Neural cell (in vitro differentiated cells): ENCODE results near the gene TRABD2B. TPM values are rescaled to one million over a fixed set of nuclear protein-coding genes. Genes with fewer than 3 reads are reported as not detected.

Experiments used
- H2AFZ ChIP-seq: fragments of 200-600, 300-800 bp; sonication (generic), shearing (Covaris generic); 2 replicates; pipeline ENCODE4 v1.6.0; 2014; ENCODE audit warnings: low read depth, mild to moderate bottlenecking, antibody characterized with exemption, low read length, moderate library complexity
- H3F3A ChIP-seq: fragments of 200-600 bp; shearing (Covaris generic); 2 replicates; pipeline ENCODE4 v1.6.1; 2016; ENCODE audit warnings: mild to moderate bottlenecking, moderate library complexity, mixed read lengths, antibody characterized with exemption, low read length; ENCODE audit not compliant: insufficient read depth, poor library complexity, severe bottlenecking
- H3K27ac ChIP-seq: fragments of 200-600, 300-800 bp; sonication (generic), shearing (Covaris generic); 2 replicates; pipeline ENCODE4 v1.5.1; 2014; ENCODE audit warnings: mild to moderate bottlenecking, low read length, moderate library complexity
- H3K27me3 ChIP-seq: fragments of 300-800, 200-600 bp; sonication (generic), shearing (Covaris generic); 2 replicates; pipeline ENCODE4 v1.6.0; 2014; ENCODE audit warnings: mild to moderate bottlenecking, low read depth, low read length, moderate library complexity; ENCODE audit not compliant: insufficient read depth
- H3K36me3 ChIP-seq: fragments of 300-800, 200-600 bp; sonication (generic), shearing (Covaris generic); 2 replicates; pipeline ENCODE4 v1.5.1; 2014; ENCODE audit warnings: mild to moderate bottlenecking, antibody characterized with exemption, low read length, moderate library complexity; ENCODE audit not compliant: insufficient read depth
- H3K4me2 ChIP-seq: fragments of 300-800, 200-600 bp; sonication (generic), shearing (Covaris generic); 2 replicates; pipeline ENCODE4 v1.6.0; 2014; ENCODE audit warnings: mild to moderate bottlenecking, low read length
- H3K4me3 ChIP-seq: fragments of 300-800, 200-600 bp; sonication (generic), shearing (Covaris generic); 2 replicates; pipeline ENCODE4 v1.5.1; 2014; ENCODE audit warnings: mild to moderate bottlenecking, low read length, moderate library complexity
- H3K79me2 ChIP-seq: fragments of 200-600 bp; shearing (Covaris generic); replicated peaks from 2 replicates; pipeline ENCODE4 v1.6.0; 2014; ENCODE audit warnings: mild to moderate bottlenecking, low read length, moderate library complexity; ENCODE audit not compliant: insufficient read depth
- H3K9ac ChIP-seq: fragments of 300-800, 200-600 bp; sonication (generic), shearing (Covaris generic); 2 replicates; pipeline ENCODE4 v1.6.1; 2016; ENCODE audit warnings: mild to moderate bottlenecking, low read length, mixed read lengths
- H3K9me2 ChIP-seq: fragments of 200-600 bp; shearing (Covaris generic); 2 replicates; pipeline ENCODE4 v1.6.1; 2016; ENCODE audit warnings: mild to moderate bottlenecking, low read length, mixed read lengths; ENCODE audit not compliant: insufficient read depth
- H3K9me3 ChIP-seq: fragments of 200-600, 300-800 bp; sonication (generic), shearing (Covaris generic); 2 replicates; pipeline ENCODE4 v1.6.1; 2016; ENCODE audit warnings: mild to moderate bottlenecking, mixed run types, low read length, moderate library complexity, mixed read lengths
- H4K20me1 ChIP-seq: fragments of 200-600 bp; shearing (Covaris generic); 2 replicates; pipeline ENCODE4 v1.6.1; 2016; ENCODE audit warnings: mild to moderate bottlenecking, mixed run types; ENCODE audit not compliant: insufficient read depth
- EP300 ChIP-seq: fragments of 450-650 bp; conservative IDR thresholded peaks from 2 replicates; pipeline ENCODE4 v1.6.1; 2014; ENCODE audit warnings: antibody characterized with exemption, mild to moderate bottlenecking, moderate library complexity; ENCODE audit not compliant: poor library complexity, severe bottlenecking
- EZH2 ChIP-seq: fragments of 200-600, 300-800 bp; shearing (Covaris generic), sonication (generic); IDR thresholded peaks from 2 replicates; pipeline ENCODE4 v1.6.1; 2014; ENCODE audit warnings: antibody characterized with exemption, low read length, borderline replicate concordance, mild to moderate bottlenecking; ENCODE audit not compliant: insufficient read depth, poor library complexity, severe bottlenecking
- MXI1 ChIP-seq: fragments of 450-650 bp; conservative IDR thresholded peaks from 2 replicates; pipeline ENCODE4 v1.6.1; 2014; ENCODE audit warnings: antibody characterized with exemption, mild to moderate bottlenecking; ENCODE audit not compliant: poor library complexity, severe bottlenecking
- POLR2AphosphoS5 ChIP-seq: IDR thresholded peaks from 2 replicates; pipeline ENCODE4 v1.6.1; 2012
- RAD21 ChIP-seq: fragments of 450-650 bp; conservative IDR thresholded peaks from 2 replicates; pipeline ENCODE4 v1.6.1; 2014; ENCODE audit warnings: antibody characterized with exemption, mild to moderate bottlenecking, moderate library complexity
- SMC3 ChIP-seq: fragments of 450-650 bp; conservative IDR thresholded peaks from 2 replicates; pipeline ENCODE4 v1.6.1; 2014; ENCODE audit warnings: antibody characterized with exemption, mild to moderate bottlenecking, moderate library complexity; ENCODE audit not compliant: poor library complexity
- TAF1 ChIP-seq: IDR thresholded peaks from 2 replicates; pipeline ENCODE4 v1.6.1; 2012; ENCODE audit warnings: low read depth
- polyA plus RNA-seq: library from polyadenylated mRNA; depleted of rRNA; stranded (reverse); fragments of >200 nt; gene quantifications from 2 replicates; pipeline ENCODE4 v1.2.3, GENCODE V29; 2014
- TF ChIP-seq, protein P1 (sequence below): fragments of 450-650 bp; IDR thresholded peaks from 2 replicates; pipeline ENCODE4 v1.5.1; 2014; ENCODE audit warnings: antibody characterized with exemption, mild to moderate bottlenecking, moderate library complexity; ENCODE audit not compliant: poor library complexity, severe bottlenecking
- TF ChIP-seq, protein P2 (sequence below): IDR thresholded peaks from 2 replicates; pipeline ENCODE4 v1.6.1; 2012; ENCODE audit warnings: borderline replicate concordance

Gene TRABD2B
- polyA plus RNA-seq, 1 donor from 2014 or later = 0.02 TPM

DNA sequence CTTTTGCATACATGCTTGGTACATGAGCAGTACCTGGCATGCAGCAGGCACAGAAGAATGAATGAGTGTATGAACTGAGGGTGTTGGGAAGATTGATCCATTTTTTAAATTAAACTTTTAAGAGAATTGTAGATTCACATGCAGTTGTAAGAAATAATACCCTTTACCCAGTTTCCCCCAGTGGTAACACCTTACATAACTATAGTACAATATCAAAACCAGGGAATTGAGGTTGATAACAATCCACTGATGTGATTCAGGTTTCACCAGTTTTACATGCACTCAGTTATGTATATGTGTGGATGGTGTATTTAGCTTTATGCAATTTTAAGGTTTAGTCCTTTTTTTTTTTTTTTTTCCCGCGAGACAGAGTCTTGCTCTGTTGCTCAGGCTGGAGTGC, 20.5 kb downstream of the TRABD2B start:
- H3K27me3 ChIP-seq = no peaks in the 10 kb centered on the region
- H4K20me1 ChIP-seq = no peaks in the 10 kb centered on the region
- no peaks in the 10 kb centered on the region for H3K9me2 ChIP-seq
- H3K4me2 ChIP-seq = no peak overlapping the region
- no peak overlapping the region for H3K4me3 ChIP-seq
- no peaks in the 10 kb centered on the region for H3K36me3 ChIP-seq
- H3K27ac ChIP-seq = no peak overlapping the region
- no peaks in the 10 kb centered on the region for H3K9me3 ChIP-seq
- H3K9ac ChIP-seq = no peak overlapping the region
- H3F3A ChIP-seq = no peaks in the 10 kb centered on the region
- no peak for TF ChIP-seq SMC3
- no peak for TF ChIP-seq MXI1
- TF ChIP-seq EP300 = no peak
- no peak for TF ChIP-seq TAF1
- TF ChIP-seq, protein P1, sequence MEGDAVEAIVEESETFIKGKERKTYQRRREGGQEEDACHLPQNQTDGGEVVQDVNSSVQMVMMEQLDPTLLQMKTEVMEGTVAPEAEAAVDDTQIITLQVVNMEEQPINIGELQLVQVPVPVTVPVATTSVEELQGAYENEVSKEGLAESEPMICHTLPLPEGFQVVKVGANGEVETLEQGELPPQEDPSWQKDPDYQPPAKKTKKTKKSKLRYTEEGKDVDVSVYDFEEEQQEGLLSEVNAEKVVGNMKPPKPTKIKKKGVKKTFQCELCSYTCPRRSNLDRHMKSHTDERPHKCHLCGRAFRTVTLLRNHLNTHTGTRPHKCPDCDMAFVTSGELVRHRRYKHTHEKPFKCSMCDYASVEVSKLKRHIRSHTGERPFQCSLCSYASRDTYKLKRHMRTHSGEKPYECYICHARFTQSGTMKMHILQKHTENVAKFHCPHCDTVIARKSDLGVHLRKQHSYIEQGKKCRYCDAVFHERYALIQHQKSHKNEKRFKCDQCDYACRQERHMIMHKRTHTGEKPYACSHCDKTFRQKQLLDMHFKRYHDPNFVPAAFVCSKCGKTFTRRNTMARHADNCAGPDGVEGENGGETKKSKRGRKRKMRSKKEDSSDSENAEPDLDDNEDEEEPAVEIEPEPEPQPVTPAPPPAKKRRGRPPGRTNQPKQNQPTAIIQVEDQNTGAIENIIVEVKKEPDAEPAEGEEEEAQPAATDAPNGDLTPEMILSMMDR = no peak
- TF ChIP-seq, protein P2, sequence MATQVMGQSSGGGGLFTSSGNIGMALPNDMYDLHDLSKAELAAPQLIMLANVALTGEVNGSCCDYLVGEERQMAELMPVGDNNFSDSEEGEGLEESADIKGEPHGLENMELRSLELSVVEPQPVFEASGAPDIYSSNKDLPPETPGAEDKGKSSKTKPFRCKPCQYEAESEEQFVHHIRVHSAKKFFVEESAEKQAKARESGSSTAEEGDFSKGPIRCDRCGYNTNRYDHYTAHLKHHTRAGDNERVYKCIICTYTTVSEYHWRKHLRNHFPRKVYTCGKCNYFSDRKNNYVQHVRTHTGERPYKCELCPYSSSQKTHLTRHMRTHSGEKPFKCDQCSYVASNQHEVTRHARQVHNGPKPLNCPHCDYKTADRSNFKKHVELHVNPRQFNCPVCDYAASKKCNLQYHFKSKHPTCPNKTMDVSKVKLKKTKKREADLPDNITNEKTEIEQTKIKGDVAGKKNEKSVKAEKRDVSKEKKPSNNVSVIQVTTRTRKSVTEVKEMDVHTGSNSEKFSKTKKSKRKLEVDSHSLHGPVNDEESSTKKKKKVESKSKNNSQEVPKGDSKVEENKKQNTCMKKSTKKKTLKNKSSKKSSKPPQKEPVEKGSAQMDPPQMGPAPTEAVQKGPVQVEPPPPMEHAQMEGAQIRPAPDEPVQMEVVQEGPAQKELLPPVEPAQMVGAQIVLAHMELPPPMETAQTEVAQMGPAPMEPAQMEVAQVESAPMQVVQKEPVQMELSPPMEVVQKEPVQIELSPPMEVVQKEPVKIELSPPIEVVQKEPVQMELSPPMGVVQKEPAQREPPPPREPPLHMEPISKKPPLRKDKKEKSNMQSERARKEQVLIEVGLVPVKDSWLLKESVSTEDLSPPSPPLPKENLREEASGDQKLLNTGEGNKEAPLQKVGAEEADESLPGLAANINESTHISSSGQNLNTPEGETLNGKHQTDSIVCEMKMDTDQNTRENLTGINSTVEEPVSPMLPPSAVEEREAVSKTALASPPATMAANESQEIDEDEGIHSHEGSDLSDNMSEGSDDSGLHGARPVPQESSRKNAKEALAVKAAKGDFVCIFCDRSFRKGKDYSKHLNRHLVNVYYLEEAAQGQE = no peak
- no peak for TF ChIP-seq RAD21
- TF ChIP-seq EZH2 = no peak
- no peak for TF ChIP-seq POLR2AphosphoS5
- H3K79me2 ChIP-seq = no peaks in the 10 kb centered on the region
- H2AFZ ChIP-seq = no peak overlapping the region

DNA sequence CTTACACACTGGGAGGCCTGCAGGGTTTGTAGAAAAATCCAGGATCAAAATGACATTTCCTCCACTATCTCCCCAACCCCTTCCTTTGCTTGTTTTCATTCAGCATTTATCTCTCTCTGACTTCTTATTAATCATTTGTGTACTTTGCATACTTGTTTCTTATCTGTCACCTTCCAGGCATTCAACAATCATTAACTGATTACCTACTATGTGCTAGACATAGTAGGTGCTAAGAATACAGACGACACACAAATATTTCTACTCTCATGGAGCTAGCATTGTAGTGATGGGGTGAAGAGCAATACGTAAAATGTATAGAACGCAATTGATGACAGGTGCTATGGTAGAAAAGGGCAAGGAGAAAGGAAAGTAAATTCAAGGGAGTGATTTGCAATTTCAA, 20.9 kb downstream of the TRABD2B start:
- no peaks in the 10 kb centered on the region for H3F3A ChIP-seq
- no peaks in the 10 kb centered on the region for H3K79me2 ChIP-seq
- no peaks in the 10 kb centered on the region for H3K36me3 ChIP-seq
- H3K9ac ChIP-seq = no peak overlapping the region
- no peaks in the 10 kb centered on the region for H3K27me3 ChIP-seq
- H4K20me1 ChIP-seq = no peaks in the 10 kb centered on the region
- no peak overlapping the region for H2AFZ ChIP-seq
- H3K4me2 ChIP-seq = no peak overlapping the region
- TF ChIP-seq TAF1 (no peak), POLR2AphosphoS5 (no peak), SMC3 (no peak), EZH2 (no peak), RAD21 (no peak), MXI1 (no peak), EP300 (no peak)
- TF ChIP-seq, protein P1 = no peak
- H3K27ac ChIP-seq = no peak overlapping the region
- H3K4me3 ChIP-seq = no peak overlapping the region
- no peaks in the 10 kb centered on the region for H3K9me3 ChIP-seq
- no peaks in the 10 kb centered on the region for H3K9me2 ChIP-seq
